GM19395 (cell line): ENCODE data around the gene TSPAN17.
"Not testable (repeated sequence)": the region's sequence is repeated elsewhere in the genome, so short reads cannot be mapped to it uniquely, and the experiment has no call there.

Source experiments
- ATAC-seq: cut with Tn5 transposase; IDR thresholded peaks from one replicate; pipeline ENCODE4 v1.9.1; 2021; ENCODE audit warnings: mild to moderate bottlenecking, moderate library complexity; ENCODE audit not compliant: unreplicated experiment

The TSPAN17 gene, protein sequence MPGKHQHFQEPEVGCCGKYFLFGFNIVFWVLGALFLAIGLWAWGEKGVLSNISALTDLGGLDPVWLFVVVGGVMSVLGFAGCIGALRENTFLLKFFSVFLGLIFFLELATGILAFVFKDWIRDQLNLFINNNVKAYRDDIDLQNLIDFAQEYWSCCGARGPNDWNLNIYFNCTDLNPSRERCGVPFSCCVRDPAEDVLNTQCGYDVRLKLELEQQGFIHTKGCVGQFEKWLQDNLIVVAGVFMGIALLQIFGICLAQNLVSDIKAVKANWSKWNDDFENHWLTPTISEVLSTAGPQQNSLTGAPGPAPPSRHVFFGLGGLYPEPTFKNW

DNA sequence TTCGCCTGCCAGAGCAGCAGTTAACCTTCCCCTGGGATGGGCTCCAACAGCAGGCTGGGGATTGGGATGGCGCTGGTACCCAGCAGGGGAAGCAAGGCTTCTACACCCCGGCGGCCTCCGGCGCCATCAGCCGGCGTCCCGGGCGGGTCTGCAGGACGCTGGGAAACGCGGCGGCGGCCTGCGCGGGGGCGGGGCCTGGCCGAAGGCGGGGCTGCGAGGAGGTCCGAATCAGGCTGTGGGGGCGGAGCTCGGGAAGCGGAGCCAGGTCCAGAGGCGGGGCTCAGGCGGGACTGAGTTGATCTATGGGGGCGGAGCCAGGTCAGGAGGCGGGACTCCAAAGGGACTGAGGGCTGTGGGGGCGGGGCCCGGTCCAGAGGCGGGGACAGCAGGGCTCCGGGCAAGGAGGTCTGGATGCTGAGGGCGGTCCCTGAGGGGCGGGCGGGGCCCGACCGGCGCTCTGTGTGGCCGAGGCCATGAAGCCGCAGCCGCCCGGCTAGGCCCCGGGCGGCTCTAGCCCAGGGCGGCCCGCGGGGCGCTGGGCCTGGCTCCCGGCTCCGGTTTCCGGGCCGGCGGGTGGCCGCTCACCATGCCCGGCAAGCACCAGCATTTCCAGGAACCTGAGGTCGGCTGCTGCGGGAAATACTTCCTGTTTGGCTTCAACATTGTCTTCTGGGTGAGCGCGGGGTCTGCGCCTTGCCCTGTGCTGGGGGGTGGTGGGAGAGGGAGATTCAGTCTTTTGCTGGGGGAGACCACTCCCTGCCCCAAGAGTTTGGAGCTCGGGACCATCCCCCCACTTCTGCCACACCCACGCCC is at the start of gene TSPAN17:
Gene TSPAN17 (plus strand): TSS at position 455 of the 813 bp plus-strand sequence. CDS start 132 bp downstream, at position 587.
- ATAC-seq, result peak; percentile 94

- not testable (repeated sequence) for ATAC-seq
Measured at GRCh38 chr5:176599749-176600430, 47.4 kb upstream of the TSPAN17 start.

GRCh38 chr5:176601901-176602482 is 45.3 kb upstream of the TSPAN17 start:
- no peak for ATAC-seq

GRCh38 chr5:176603091-176603490 is 44.2 kb upstream of the TSPAN17 start:
- ATAC-seq, result no peak

DNA sequence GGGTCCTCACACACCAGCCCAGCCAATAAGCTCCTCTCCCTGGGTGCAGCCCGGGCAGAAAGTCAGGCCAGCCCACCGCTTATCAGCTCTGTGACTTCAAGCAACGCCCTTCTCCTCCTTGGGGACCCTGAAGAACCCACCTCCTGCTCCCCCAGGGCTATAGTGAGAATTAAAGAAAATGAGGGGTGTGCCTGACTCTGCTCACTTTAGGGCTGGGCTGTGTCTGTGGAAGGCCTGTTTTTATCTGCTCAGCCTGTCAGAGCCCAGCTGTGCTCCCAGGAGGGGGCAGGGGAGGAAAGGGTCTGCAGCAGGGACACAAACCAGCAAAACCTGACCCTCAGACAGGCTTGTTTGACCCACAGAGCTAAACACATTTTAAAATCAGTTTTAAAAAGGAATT is 41.3 kb upstream of the TSPAN17 start:
- ATAC-seq, result no peak

- no peak for ATAC-seq
Measured at GRCh38 chr5:176606875-176607274, 40.4 kb upstream of the TSPAN17 start.

- ATAC-seq, result no peak
Measured at GRCh38 chr5:176608142-176608705, 39.1 kb upstream of the TSPAN17 start.

- ATAC-seq, result peak; percentile 37
Measured at GRCh38 chr5:176608937-176609723, 38.2 kb upstream of the TSPAN17 start.

GRCh38 chr5:176609724-176610434 is 37.4 kb upstream of the TSPAN17 start, which contains the start of gene GPRIN1:
TSS of gene GPRIN1 (minus strand) at chr5:176610156. CDS start at chr5:176599834, 10,322 bp downstream.
- ATAC-seq, result peak; percentile 64

DNA sequence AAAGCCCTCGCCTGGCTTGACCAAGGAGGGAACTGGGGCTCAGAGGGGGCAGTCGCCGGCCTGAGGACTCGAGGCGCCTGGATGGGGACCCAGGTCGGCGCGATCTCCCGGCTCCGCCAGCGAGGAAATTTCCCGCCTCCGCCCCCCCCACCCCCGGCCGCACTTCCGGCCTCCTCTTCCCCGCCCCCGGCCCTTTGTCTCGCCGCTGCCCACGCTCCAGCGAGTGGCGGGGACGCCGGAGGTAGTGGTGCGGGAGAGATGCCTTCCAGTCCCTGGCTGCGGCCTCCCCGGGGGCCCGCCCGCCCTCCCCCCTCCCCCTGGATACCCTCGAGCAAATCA is 36.9 kb upstream of the TSPAN17 start:
- peak; percentile 27 for ATAC-seq

GRCh38 chr5:176611435-176611834 is 35.8 kb upstream of the TSPAN17 start:
- no peak for ATAC-seq

- no peak for ATAC-seq
Measured at GRCh38 chr5:176612008-176612407, 35.3 kb upstream of the TSPAN17 start.

GRCh38 chr5:176612855-176613254 is 34.4 kb upstream of the TSPAN17 start:
- no peak for ATAC-seq

DNA sequence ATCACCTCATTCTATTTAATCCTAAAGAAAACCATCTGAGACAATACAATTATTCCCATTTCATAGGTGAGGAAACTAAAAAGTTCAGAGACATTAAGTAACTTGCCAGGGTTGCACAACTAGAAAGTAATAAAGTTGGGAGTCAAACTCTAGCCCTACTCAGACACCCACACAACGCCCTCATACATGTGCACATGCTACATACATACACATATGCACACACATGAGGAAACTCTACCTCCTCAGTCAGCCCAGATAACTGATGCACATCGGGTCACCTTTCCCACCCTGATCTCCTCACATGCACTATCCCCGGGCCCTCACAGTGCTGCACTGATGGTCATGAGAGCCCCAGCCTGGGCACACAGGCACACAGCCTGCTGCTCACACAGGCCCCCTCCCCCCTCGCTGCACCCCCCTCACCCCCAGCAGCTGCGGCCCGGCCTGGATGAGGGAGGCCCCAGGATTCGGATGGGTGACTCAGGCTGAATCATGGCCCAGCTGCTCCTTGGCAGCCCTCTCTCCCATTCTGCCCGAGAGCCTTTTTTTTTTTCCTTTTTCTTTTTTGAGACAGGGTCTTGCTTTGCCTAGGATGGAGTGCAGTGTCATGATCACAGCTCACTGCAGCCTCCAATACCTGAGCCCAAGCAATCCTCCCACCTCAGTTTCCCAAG is 32.3 kb upstream of the TSPAN17 start:
- ATAC-seq, result no peak

DNA sequence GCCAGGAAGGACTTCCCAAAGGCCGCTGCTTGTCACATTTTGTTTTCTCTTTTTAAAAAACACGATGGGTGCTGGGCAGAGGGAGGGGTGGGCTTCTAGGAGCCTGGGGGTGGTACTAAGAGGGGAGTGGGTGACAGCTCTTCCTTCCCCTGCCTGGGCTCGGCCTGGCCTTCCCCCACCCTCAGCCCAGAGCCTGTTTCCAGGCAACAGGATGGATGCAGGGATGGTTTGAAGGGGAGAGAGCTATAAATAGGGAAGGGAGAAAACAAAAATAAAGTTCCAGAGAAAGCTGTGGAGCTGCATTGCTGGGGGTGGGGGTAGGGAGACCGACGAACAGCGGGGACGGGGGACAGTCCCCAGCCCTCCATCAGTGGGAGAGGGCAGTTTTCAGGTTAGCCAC is 30.8 kb upstream of the TSPAN17 start:
- no peak for ATAC-seq

DNA sequence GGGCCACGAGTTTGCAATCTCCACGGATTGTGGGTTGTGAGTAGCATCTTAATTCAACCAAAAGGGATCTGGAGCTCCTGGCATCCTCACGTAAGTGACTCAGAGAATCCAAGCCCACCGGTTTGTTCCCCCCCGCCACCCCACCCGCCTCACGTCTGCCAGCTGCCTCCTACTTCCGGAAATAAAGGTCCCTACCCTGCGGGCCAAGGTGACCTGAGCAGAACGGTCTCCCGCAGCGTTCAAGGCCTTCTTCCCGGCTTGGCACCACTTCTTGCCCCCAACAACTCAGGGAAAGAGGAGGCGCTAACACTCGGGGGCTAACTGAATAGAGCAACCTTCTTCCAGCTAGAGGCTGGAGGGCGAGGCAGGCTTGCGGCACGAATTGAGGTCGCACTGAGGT is 28.5 kb upstream of the TSPAN17 start:
- ATAC-seq, result no peak

DNA sequence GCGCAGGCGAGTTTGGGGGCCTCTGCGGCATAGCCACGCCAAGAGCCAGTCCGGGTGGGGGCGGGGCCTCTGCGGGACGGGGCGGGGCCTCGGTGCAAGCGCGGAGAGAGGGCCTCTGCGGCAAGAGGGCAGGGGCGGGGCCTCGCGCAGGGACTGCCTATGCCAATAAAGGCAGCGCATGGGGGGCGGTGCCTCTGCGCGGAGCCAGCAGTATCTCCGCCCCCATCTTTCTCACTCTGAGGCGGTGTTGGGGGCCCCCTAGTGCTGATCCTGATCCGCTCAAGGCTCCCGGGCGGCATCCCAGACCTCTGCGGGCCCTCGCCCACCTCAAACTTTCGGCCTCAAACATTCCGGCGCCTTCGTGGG is 28.1 kb upstream of the TSPAN17 start:
- peak; percentile 83 for ATAC-seq

- no peak for ATAC-seq
Measured at GRCh38 chr5:176619569-176620332, 27.5 kb upstream of the TSPAN17 start.
